CD4-positive, alpha-beta T cell treated with Interleukin-4 for 1 hour (primary cell): Measurements from ENCODE around the gene MPP3.
"Not testable (repeated sequence)": the region's sequence is repeated elsewhere in the genome, so short reads cannot be mapped to it uniquely, and the experiment has no call there.

Experiments
- DNase-seq, 2 donors: peaks; one replicate each; pipeline ENCODE4 v3.0.0-alpha.2; 2020 to 2022

The MPP3 gene

GRCh38 chr17:43801844-43802243 lies 31.1 kb downstream of the MPP3 start:
- DNase-seq: no peak

- no peak for DNase-seq
These were observed 32.2 kb downstream of the MPP3 start for GRCh38 chr17:43800736-43801135.

- no peak for DNase-seq
These were observed 33.9 kb downstream of the MPP3 start for GRCh38 chr17:43799047-43799446.

DNA sequence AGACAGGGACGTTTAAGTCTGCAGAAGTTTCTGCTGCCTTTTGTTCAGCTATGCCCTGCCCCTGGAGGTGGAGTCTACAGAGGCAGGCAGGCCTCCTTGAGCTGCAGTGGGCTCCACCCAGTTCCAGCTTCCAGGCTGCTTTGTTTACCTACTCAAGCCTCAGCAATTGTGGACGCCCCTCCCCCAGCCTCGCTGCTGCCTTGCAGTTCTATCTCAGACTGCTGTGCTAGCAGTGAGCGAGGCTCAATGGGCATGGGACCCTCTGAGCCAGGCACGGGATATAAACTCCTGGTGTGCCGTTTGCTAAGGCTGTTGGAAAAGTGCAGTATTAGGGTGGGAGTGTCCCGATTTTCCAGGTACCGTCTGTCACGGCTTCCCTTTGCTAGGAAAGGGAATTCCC lies 34.9 kb downstream of the MPP3 start:
- DNase-seq: not testable (repeated sequence)

DNA sequence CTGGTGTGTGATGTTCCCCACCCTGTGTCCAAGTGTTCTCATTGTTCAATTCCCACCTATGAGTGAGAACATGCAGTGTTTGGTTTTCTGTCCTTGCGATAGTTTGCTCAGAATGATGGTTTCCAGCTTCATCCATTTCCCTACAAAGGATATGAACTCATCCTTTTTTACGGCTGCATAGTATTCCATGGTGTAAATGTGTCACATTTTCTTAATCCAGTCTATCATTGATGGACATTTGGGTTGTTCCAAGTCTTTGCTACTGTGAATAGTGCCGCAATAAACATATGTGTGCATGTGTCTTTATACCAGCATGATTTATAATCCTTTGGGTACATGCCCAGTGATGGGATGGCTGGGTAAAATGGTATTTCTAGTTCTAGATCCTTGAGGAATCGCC lies 40.3 kb downstream of the MPP3 start:
- DNase-seq: not testable (repeated sequence)

DNA sequence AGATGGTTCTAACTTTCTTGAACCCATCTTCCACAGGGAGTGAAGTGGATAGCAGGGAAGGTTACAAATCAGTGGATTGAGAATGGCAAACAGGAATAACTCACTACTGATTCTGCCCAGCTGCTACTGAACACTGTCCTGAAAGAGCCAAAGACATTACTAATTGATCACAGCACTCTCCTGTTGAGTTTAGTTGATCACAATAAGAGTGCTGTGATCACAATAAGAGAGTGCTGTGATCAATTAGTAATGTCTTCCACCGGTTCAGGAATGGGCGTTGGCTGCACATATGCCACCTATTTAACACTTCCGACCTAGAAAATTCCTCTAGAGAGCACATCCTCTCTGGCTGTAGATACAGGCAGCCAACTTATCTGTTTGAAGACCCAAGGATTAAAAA lies 41.4 kb downstream of the MPP3 start:
- peak in 1 of 2 donors; percentile 25 for DNase-seq

GRCh38 chr17:43790311-43790940 lies 42.5 kb downstream of the MPP3 start:
- no peak for DNase-seq

DNA sequence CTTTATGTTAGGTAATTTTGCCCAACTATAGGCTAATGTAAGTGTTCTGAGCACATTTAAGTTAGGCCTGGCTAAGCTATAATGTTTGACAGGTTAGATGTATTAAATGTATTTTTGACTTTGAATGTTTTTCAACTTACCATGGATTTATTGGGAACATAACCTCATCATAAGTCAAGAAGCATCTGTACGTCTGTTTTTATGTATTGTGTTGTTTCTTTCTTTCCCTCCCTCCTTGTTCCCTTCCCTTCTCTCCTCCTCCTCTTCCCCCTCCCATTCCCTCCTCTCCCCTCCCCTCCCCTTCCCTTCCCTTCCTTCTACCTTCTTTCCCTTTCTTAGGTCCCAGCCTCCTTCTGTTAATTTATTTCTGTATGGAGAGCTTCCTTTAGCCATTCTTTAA lies 43.5 kb downstream of the MPP3 start:
- DNase-seq: no peak

DNA sequence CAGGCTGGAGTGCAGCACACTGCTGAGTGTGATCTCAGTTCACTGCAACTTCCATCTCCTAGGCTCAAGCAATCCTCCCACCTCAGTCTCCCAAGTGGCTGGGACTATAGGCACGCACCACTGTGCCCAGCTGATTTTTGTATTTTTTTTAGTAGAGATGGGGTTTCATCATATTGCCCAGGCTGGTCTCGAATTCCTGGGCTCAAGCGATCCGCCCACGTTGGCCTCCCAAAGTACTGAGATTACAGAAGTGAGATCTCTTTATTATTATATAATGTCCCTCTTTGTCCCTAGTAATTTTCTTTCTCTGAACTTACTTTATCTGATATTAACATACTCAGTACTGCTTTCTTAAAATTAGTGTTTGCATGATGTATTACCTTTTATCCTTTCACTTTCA lies 44.4 kb downstream of the MPP3 start:
- DNase-seq: no peak

GRCh38 chr17:43787728-43788127 lies 45.2 kb downstream of the MPP3 start:
- DNase-seq: no peak

GRCh38 chr17:43784628-43785101 lies 48.3 kb downstream of the MPP3 start:
- no peak for DNase-seq

DNA sequence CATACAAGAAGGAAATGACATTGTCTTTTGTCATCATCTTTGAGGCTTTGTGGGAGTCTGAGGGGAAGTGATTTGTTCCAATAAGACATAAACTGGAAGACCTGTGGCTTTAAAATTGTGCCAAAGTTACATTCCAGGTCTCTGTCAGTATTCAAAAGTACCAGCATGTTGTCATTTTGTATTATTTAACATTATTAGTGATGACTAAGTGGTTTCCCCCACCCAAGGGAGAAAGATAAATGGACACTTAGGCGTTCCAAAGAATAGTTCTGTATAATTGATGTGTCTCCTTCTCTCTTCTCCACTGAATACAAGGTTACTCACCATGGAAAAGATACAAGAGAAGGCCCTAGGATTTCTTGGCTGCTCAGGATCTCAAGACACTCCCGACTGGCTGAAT lies 48.9 kb downstream of the MPP3 start:
- no peak for DNase-seq

GRCh38 chr17:43782913-43783680 lies 49.8 kb downstream of the MPP3 start:
- no peak for DNase-seq

GRCh38 chr17:43780135-43780534 lies 52.8 kb downstream of the MPP3 start, which contains the start of gene CFAP97D1:
CFAP97D1 (plus strand) TSS chr17:43780435; CDS start chr17:43780463, 28 bp downstream.
- DNase-seq: no peak

GRCh38 chr17:43779145-43780125 lies 53.5 kb downstream of the MPP3 start:
- no peak for DNase-seq

DNA sequence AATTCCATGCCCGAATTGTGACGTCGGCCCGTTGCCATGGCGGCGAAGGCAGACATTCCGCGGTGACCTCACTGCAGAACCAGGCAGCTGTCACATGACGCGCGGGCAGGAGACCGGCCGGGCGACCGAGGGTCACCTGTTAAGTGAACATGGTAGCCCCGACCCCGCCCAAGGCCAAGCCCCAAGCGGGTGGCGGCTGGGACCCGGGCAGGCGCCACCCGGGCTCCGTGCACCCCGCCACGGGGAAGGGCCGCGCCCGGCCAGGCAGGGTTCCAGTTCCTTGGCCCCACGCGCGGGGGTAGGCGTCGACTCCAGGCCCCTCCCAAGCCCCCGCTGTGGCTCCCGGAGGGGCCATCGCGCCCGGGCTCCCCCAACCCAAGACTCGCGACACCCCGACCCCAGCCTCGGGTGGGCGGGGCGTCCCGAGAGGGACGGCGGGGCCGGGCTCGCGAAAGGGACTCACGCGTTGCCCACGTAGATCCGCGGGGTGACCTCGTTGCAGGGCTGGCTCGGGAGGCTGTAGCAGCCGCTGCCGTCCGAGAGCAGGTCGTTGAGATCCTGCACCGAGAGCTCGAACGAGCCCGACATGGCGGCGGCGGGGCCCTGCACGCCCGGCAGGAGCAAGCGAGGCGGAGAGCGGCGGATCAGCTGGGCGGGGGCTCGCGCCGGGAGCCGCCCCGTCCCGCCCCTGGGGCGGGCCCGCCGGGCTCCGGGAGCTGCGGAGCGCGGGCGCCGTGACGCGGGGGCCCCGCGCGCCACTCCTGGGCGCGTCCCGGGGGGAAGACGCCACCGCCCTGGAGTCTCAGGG lies 54.4 kb downstream of the MPP3 start, which contains the start of gene DUSP3:
TSS of gene DUSP3 (minus strand) at position 641 of the 808 bp plus-strand sequence. CDS start at position 588, 53 bp downstream.
- peak; percentile 74 to 80 for DNase-seq

GRCh38 chr17:43774304-43775250 lies 58.4 kb downstream of the MPP3 start:
- no peak for DNase-seq

- peak; percentile 13 to 51 for DNase-seq
These were observed 59.9 kb downstream of the MPP3 start for GRCh38 chr17:43772877-43773648.

GRCh38 chr17:43771463-43771862 lies 61.5 kb downstream of the MPP3 start:
- DNase-seq: no peak

- no peak for DNase-seq
These were observed 62.0 kb downstream of the MPP3 start for GRCh38 chr17:43770957-43771356.
